H9 (cell line): ENCODE measurements around the gene WHRN. TPM values are rescaled to one million over a fixed set of nuclear protein-coding genes. Genes with fewer than 3 reads are reported as not detected.
A peak's percentile ranks its signal among the peaks of the same experiment; 100 is the strongest.

Source experiments
- DNase-seq: peaks from one replicate; pipeline ENCODE4 v3.0.0-alpha.2; 2017
- H2AFZ ChIP-seq: one replicate; pipeline ENCODE4 v1.6.1; 2013; ENCODE audit warnings: mild to moderate bottlenecking, low read length, control low read depth, moderate library complexity
- H2AK5ac ChIP-seq: 2 replicates; pipeline ENCODE4 v1.6.1; 2013; ENCODE audit warnings: low read length, control low read depth, mixed read lengths; ENCODE audit not compliant: insufficient read length
- H2BK120ac ChIP-seq: one replicate; pipeline ENCODE4 v1.6.1; 2013; ENCODE audit warnings: low read depth, mild to moderate bottlenecking, low read length, control low read depth, inconsistent platforms; ENCODE audit not compliant: poor library complexity, severe bottlenecking
- H2BK12ac ChIP-seq: 2 replicates; pipeline ENCODE4 v1.6.1; 2013; ENCODE audit warnings: low read length, control low read depth, mixed read lengths, low read depth; ENCODE audit not compliant: insufficient read length
- H2BK15ac ChIP-seq: 2 replicates; pipeline ENCODE4 v1.6.1; 2013; ENCODE audit warnings: low read depth, low read length, control low read depth
- H2BK20ac ChIP-seq: one replicate; pipeline ENCODE4 v1.6.1; 2013; ENCODE audit warnings: low read depth, mild to moderate bottlenecking, low read length, control low read depth, inconsistent platforms; ENCODE audit not compliant: poor library complexity, severe bottlenecking
- H2BK5ac ChIP-seq: 2 replicates; pipeline ENCODE4 v1.6.1; 2013; ENCODE audit warnings: low read length, control low read depth, mixed read lengths; ENCODE audit not compliant: insufficient read length
- H3K14ac ChIP-seq: 2 replicates; pipeline ENCODE4 v1.6.1; 2013; ENCODE audit warnings: low read length, control low read depth; ENCODE audit not compliant: insufficient read depth
- H3K18ac ChIP-seq: 2 replicates; pipeline ENCODE4 v1.6.1; 2013; ENCODE audit warnings: low read depth, mild to moderate bottlenecking, mixed read lengths, low read length, control low read depth; ENCODE audit not compliant: insufficient read length
- H3K23ac ChIP-seq: 2 replicates; pipeline ENCODE4 v1.6.1; 2013; ENCODE audit warnings: low read length, control low read depth, mixed read lengths, low read depth; ENCODE audit not compliant: insufficient read length
- H3K23me2 ChIP-seq: 2 replicates; pipeline ENCODE4 v1.6.1; 2013; ENCODE audit warnings: low read depth, mild to moderate bottlenecking, mixed read lengths, low read length, control low read depth; ENCODE audit not compliant: insufficient read length, poor library complexity, severe bottlenecking
- H3K27ac ChIP-seq: 2 replicates; pipeline ENCODE4 v1.5.1; 2013; ENCODE audit warnings: low read length, control low read depth, mixed read lengths, low read depth; ENCODE audit not compliant: insufficient read length
- H3K27me3 ChIP-seq: 2 replicates; pipeline ENCODE4 v1.6.1; 2013; ENCODE audit warnings: low read length, control low read depth, inconsistent platforms; ENCODE audit not compliant: insufficient read depth
- H3K4ac ChIP-seq: 2 replicates; pipeline ENCODE4 v1.6.1; 2013; ENCODE audit warnings: low read depth, mild to moderate bottlenecking, control low read depth, inconsistent platforms, low read length, moderate library complexity
- H3K4me1 ChIP-seq: 2 replicates; pipeline ENCODE4 v1.6.1; 2013; ENCODE audit warnings: low read length, control low read depth, inconsistent platforms; ENCODE audit not compliant: insufficient read depth
- H3K4me2 ChIP-seq: 2 replicates; pipeline ENCODE4 v1.6.1; 2013; ENCODE audit warnings: low read length, control low read depth, mixed read lengths; ENCODE audit not compliant: insufficient read length, insufficient read depth
- H3K56ac ChIP-seq: 2 replicates; pipeline ENCODE4 v1.6.1; 2013; ENCODE audit warnings: low read depth, mild to moderate bottlenecking, mixed read lengths, low read length, control low read depth; ENCODE audit not compliant: insufficient read length
- H3K79me1 ChIP-seq: 2 replicates; pipeline ENCODE4 v1.6.1; 2013; ENCODE audit warnings: low read depth, mild to moderate bottlenecking, moderate library complexity, low read length, control low read depth, inconsistent platforms; ENCODE audit not compliant: insufficient read depth, poor library complexity, severe bottlenecking
- H3K79me2 ChIP-seq: 2 replicates; pipeline ENCODE4 v1.6.1; 2013; ENCODE audit warnings: low read length, control low read depth, inconsistent platforms; ENCODE audit not compliant: insufficient read depth
- H3K9ac ChIP-seq: 2 replicates; pipeline ENCODE4 v1.6.1; 2013; ENCODE audit warnings: low read length, control low read depth, mixed read lengths; ENCODE audit not compliant: insufficient read length; ENCODE audit errors: extremely low read depth
- H3K9me3 ChIP-seq: one replicate; pipeline ENCODE4 v1.6.1; 2013; ENCODE audit warnings: low read depth, low read length, inconsistent platforms; ENCODE audit not compliant: control insufficient read depth
- H3T11ph ChIP-seq: one replicate; pipeline ENCODE4 v1.6.1; 2013; ENCODE audit warnings: mild to moderate bottlenecking, low read length, control low read depth, inconsistent platforms
- H4K20me1 ChIP-seq: one replicate; pipeline ENCODE4 v1.6.1; 2013; ENCODE audit not compliant: control insufficient read depth, insufficient read length, insufficient read depth
- H4K5ac ChIP-seq: 2 replicates; pipeline ENCODE4 v1.6.1; 2013; ENCODE audit warnings: low read depth, mild to moderate bottlenecking, mixed read lengths, low read length, control low read depth; ENCODE audit not compliant: insufficient read length
- H4K8ac ChIP-seq: replicated peaks from 2 replicates; pipeline ENCODE4 v1.6.1; 2013; ENCODE audit warnings: low read length, control low read depth, mixed read lengths, low read depth; ENCODE audit not compliant: insufficient read length
- H4K91ac ChIP-seq: 2 replicates; pipeline ENCODE4 v1.6.1; 2013; ENCODE audit warnings: low read depth, mild to moderate bottlenecking, moderate library complexity, mixed read lengths, low read length, control low read depth; ENCODE audit not compliant: insufficient read length
- H3K27ac Mint-ChIP-seq, 3 experiments: 2 replicates in 2 of 3; 3 replicates in 1 of 3; pipeline ENCODE4 v1.8.0; 2020 to 2021; ENCODE audit warnings: mixed read lengths in 3 of 3, mild to moderate bottlenecking in 1 of 3, moderate library complexity in 1 of 3
- H3K27me3 Mint-ChIP-seq: 2 replicates; pipeline ENCODE4 v1.8.0; 2021; ENCODE audit warnings: low read depth, mild to moderate bottlenecking, moderate library complexity, mixed read lengths
- H3K36me3 Mint-ChIP-seq, 3 experiments: 2 replicates in 2 of 3; 3 replicates in 1 of 3; pipeline ENCODE4 v1.8.0; 2020 to 2021; ENCODE audit warnings: low read depth in 3 of 3, mixed read lengths in 3 of 3; ENCODE audit not compliant: insufficient read depth in 1 of 3
- H3K4me1 Mint-ChIP-seq, 2 experiments: 2 replicates each; pipeline ENCODE4 v1.8.0; 2020; ENCODE audit warnings: mixed read lengths in 2 of 2
- H3K4me3 Mint-ChIP-seq, 2 experiments: 2 replicates in 1 of 2; 3 replicates in 1 of 2; pipeline ENCODE4 v1.8.0; 2020 to 2021; ENCODE audit warnings: mild to moderate bottlenecking in 2 of 2, mixed read lengths in 2 of 2, moderate library complexity in 1 of 2
- H3K9me3 Mint-ChIP-seq, 2 experiments: 2 replicates in 1 of 2; 3 replicates in 1 of 2; pipeline ENCODE4 v1.8.0; 2020; ENCODE audit warnings: mild to moderate bottlenecking in 2 of 2, mixed read lengths in 2 of 2, moderate library complexity in 1 of 2
- CTCF ChIP-seq: fragments of 200-600 bp; sonication (generic); conservative IDR thresholded peaks from 3 replicates; pipeline ENCODE4 v1.8.0; 2021; ENCODE audit warnings: antibody characterized with exemption, mild to moderate bottlenecking
- WGBS: extraction: QIAGEN DNeasy Blood & Tissue Kit; methylation state at CpG from one replicate; pipeline ENCODE4 v1.1.7; 2013; ENCODE audit warnings: missing lambda C conversion rate, low lambda C conversion rate, mixed read lengths; ENCODE audit not compliant: insufficient read length; ENCODE audit errors: extremely low coverage; 5-methylcytosine and 5-hydroxymethylcytosine counted together
- total RNA-seq: library from RNA; stranded (reverse); gene quantifications from 2 replicates; pipeline ENCODE4 v1.2.1, GENCODE V29; 2021

Gene WHRN
- total RNA-seq, 1 experiment from 2014 or later: 2.2 TPM

DNA sequence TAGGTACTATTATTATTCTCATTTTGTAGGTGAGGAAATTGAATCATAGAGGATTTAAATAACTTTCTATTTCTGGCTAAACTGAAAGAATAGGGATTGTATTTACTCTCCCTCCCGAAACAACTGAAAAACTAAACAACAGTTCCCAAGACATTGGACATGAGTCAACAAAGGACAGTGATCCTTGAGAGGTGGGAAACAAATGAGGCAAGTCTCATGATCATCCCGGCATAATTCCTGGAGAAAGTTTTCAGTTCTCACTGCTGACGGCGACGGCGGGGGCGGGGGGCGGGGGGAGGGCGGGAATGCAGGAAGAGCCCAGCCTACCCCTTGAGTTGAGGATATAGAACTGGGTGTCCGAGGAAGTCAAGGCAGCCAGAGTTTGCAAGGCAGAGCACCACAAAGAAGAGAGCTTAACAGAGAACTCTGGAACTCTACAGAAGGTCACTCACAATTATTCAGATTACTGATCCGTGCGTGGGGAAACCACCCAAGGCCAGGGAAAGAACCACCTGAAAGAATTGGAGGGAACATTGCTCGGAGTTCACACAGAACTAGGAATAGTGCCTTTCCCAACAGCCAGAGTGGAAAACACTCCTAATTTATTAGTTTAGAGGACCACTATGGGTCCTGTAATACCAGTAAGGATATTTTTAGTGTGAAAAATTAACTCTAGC, 27.4 kb upstream of the WHRN start:
- no peak overlapping the region for H2BK5ac ChIP-seq
- H3K79me2 ChIP-seq: no peaks in the 10 kb centered on the region
- WGBS: no CpG with 5 or more reads among the region's 13 CpGs
- no peak overlapping the region for H2BK20ac ChIP-seq
- DNase-seq: no peak
- no peak overlapping the region for H2BK12ac ChIP-seq
- H4K8ac ChIP-seq: no peak overlapping the region
- H3K9me3 ChIP-seq: no peaks in the 10 kb centered on the region
- no peak overlapping the region for H3K4ac ChIP-seq
- H3K36me3 Mint-ChIP-seq: peaks cover 0 to 3% (median 0%) of the 10 kb centered on the region in 3 experiments; a peak in 1 of 7 replicates
- H4K91ac ChIP-seq: no peak overlapping the region
- no peak overlapping the region for H2AK5ac ChIP-seq
- no peak overlapping the region for H3K14ac ChIP-seq
- no peak overlapping the region for H3K18ac ChIP-seq
- H3K9me3 Mint-ChIP-seq: no peaks in the 10 kb centered on the region
- TF ChIP-seq CTCF: no peak
- H2BK120ac ChIP-seq: no peak overlapping the region
- H3K4me1 ChIP-seq: peaks cover 2% of the 10 kb centered on the region; the same call in 1 of the 2 replicates
- peak overlapping the region; percentile 91 for H2AFZ ChIP-seq
- H2BK15ac ChIP-seq: no peak overlapping the region
- H3K4me1 Mint-ChIP-seq: peaks cover 6 to 8% of the 10 kb centered on the region in 2 experiments
- H3K9ac ChIP-seq: no peak overlapping the region
- peaks cover 13% of the 10 kb centered on the region for H3K27me3 Mint-ChIP-seq
- H3K4me3 Mint-ChIP-seq: no peak overlapping the region
- H3K27ac Mint-ChIP-seq: no peak overlapping the region
- no peaks in the 10 kb centered on the region for H3K79me1 ChIP-seq
- no peaks in the 10 kb centered on the region for H3K27me3 ChIP-seq
- H3K27ac ChIP-seq: no peak overlapping the region
- H3T11ph ChIP-seq: no peak overlapping the region
- no peak overlapping the region for H3K23ac ChIP-seq
- no peak overlapping the region for H4K5ac ChIP-seq
- H3K4me2 ChIP-seq: no peak overlapping the region
- no peak overlapping the region for H3K56ac ChIP-seq
- no peaks in the 10 kb centered on the region for H3K23me2 ChIP-seq
- H4K20me1 ChIP-seq: no peaks in the 10 kb centered on the region
